AG04449 (cell line): ENCODE data around the gene GPATCH4.

Source experiments
- CTCF ChIA-PET: fragments of 350-600 bp; formaldehyde crosslinking; extraction: SDS; loops from one replicate; lab custom pipeline; 2021; ENCODE audit warnings: antibody characterized with exemption; lab: Yijun Ruan, JAX
- POLR2A ChIA-PET: fragments of 400-600, 350-600 bp; formaldehyde crosslinking; extraction: SDS; loops from one replicate; lab custom pipeline; 2020; ENCODE audit warnings: antibody characterized with exemption, inconsistent platforms; lab: Yijun Ruan, JAX
- DNase-seq: peaks from one replicate; pipeline ENCODE4 v3.0.0-alpha.2; 2010; ENCODE audit warnings: low read depth, low spot score
- H3K4me3 ChIP-seq: 2 replicates; pipeline ENCODE4 v1.5.1; 2011; ENCODE audit warnings: low read depth, mild to moderate bottlenecking, control low read depth, low read length
- CTCF ChIP-seq: IDR thresholded peaks from one replicate; pipeline ENCODE4 v1.5.1; 2011; ENCODE audit warnings: mild to moderate bottlenecking, moderate library complexity, low read length, control low read depth, inconsistent platforms; ENCODE audit not compliant: insufficient read depth; ENCODE audit errors: missing control alignments

GPATCH4 gene

DNA sequence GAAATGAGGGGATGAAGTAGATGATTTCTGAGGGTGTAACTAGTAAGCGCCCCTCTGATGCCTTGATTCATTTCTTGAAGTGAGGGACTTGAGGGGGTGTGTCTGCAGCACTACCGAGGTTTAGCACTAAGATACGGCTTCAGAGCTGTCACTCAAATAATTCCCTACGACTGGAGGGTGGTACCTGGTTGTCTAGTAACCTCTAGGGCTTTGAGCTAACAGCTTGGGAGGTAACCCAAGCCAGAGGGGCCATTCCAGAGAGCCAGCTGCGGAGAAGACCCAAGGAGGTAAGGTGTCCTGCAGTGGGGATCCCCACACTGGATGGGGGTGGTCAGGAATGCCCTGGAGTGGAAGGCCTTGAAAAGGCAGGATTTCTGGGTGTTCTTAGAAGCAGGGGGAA is 21.8 kb downstream of the GPATCH4 start, which contains the start of gene TTC24:
TTC24 (plus strand) TSS at position 252 of the 400 bp plus-strand sequence. CDS start 1,642 bp downstream, outside the sequence.
- no peak within 1 kb of the TSS for H3K4me3 ChIP-seq
- ChIA-PET CTCF (interaction anchor here (0.6 to 4.5 kb wide), 8 partner anchors 9 to 80 kb away, joined by 3 to 31 read pairs (median 8); partner anchors contain the start of gene IQGAP3), POLR2A (no interaction called here)
- no peak for DNase-seq
- TF ChIP-seq CTCF: no peak

DNA sequence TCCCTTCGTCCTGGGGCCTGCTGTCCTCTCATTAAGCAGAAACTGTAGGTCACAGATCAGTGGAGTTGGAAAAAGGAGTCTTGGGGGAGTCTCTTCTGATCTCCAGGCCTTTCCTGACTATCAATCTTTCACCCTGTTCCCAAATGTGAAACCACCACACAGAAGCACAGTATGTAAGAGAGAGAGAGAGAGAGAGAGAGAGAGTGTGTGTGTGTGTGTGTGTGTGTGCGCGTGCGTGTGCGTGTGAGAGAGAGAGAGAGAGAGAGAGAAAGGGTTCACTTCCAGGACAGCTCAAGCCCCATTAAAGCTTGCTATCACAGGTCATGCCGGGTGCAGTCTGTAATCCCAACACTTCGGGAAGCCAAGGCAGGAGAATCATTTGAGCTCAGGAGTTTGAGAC is 23.2 kb downstream of the GPATCH4 start:
- CTCF ChIA-PET: interaction anchor here (0.9 to 3.1 kb wide), 5 partner anchors 10 to 81 kb away, joined by 3 to 12 read pairs (median 4); no protein-coding TSS in a partner anchor
- no peak for TF ChIP-seq CTCF
- H3K4me3 ChIP-seq: no peak overlapping the region
- DNase-seq: no peak
- POLR2A ChIA-PET: no interaction called here

- CTCF ChIA-PET: interaction anchor here (1.2 to 3.1 kb wide), 5 partner anchors 11 to 132 kb away, joined by 3 to 12 read pairs (median 3); no protein-coding TSS in a partner anchor
- POLR2A ChIA-PET: no interaction called here
- TF ChIP-seq CTCF: no peak
- H3K4me3 ChIP-seq: no peak overlapping the region
- no peak for DNase-seq
Observed at GRCh38 chr1:156577550-156577949, 23.7 kb downstream of the GPATCH4 start.

GRCh38 chr1:156574039-156574633 is 27.1 kb downstream of the GPATCH4 start:
- ChIA-PET CTCF (interaction anchor here (0.7 to 1.2 kb wide), 3 partner anchors 11 to 93 kb away, joined by 3 to 4 read pairs (median 3); no protein-coding TSS in a partner anchor), POLR2A (no interaction called here)
- DNase-seq: no peak
- no peak overlapping the region for H3K4me3 ChIP-seq
- no peak for TF ChIP-seq CTCF

- POLR2A ChIA-PET: no interaction called here
Observed at GRCh38 chr1:156572663-156573018, 28.6 kb downstream of the GPATCH4 start.

More at GRCh38 chr1:156572663-156573018, 28.6 kb downstream of the GPATCH4 start:
- H3K4me3 ChIP-seq: peak overlapping the region; percentile 78
- CTCF ChIA-PET: interaction anchor here (1.3 to 5.2 kb wide), 4 partner anchors 8 to 85 kb away, joined by 3 to 31 read pairs (median 6); partner anchors contain the start of gene TTC24
- TF ChIP-seq CTCF: no peak
- no peak for DNase-seq
